ENCODE results near the gene EML6.

The EML6 gene

DNA sequence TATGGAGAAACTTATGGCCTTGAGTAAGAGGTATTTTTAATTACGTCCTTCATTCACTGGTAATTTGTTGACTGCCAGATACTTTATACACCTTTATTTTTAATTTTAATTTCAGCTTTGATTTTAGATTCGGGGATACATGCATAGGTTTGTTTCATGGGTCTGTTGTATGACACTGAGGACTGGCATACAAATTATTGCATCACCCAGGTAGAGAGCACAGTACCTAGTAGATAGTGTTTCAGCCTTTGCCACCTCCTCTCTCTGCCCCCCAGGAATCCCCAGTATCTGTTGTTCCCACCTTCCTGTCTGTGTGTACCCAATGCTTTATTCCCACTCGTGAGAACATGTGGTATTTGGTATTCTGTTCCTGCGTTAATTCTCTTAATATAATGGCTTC is 188.8 kb downstream of the EML6 start:
- DNase-seq (ENCODE audit: low spot score): no peak

- DNase-seq (ENCODE audit: low spot score): no peak
These were observed 189.4 kb downstream of the EML6 start for GRCh38 chr2:54912893-54913292.

DNA sequence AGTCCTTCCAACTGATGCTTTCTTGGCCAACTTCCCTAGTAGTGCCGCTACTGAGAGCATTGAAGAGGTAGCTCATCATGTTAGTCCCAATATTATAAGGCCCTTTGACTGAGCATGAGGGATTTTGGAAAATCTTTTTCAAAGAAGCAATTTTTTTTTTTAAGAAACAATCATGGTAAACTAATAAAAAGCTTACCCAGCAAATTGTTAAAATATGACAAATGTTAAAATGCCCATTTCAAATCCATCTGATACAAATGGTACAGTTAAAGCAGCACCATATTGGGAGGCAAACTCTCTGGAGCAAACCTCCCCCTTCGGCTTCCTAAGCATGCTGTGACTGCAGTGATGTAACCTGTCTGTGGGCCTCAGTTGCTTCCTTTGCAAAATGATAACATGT is 191.2 kb downstream of the EML6 start:
- no peak for DNase-seq (ENCODE audit: low spot score)

DNA sequence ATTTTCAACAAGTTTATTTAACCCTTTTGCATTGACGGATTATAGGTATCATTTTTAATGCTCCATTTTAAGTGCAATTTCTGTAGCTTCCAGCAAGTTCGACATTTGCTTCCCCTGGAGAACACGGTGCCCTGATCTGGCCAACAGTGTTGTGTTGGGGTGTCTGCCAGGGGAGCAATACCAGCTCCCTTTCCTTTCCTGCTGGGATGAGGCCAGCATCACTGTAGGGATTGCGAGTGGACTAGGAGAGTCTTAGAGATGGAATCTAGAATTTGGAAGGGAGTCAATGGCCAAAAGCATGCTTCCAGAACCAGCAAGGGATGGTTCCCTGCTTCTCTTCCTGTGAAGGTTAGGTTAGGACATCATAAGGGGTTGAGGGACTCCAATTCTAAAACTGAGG is 191.6 kb downstream of the EML6 start:
- no peak for DNase-seq (ENCODE audit: low spot score)

DNA sequence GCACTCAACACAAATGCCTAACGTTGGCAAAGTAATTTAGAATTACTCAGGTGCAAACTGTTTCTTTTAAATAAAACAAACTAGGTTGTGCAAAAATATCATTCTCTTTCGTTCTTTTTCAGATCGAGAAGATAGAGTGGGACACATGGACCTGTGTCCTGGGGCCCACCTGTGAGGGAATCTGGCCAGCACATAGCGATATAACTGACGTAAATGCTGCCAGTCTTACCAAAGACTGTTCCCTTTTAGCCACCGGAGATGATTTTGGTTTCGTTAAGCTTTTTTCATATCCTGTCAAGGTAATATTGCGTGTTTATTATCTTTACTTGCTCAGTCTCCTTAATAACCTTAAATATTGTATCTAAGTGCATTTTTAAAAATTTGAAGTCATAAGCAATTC is 193.2 kb downstream of the EML6 start:
- DNase-seq (ENCODE audit: low spot score): no peak

- no peak for DNase-seq (ENCODE audit: low spot score)
These were observed 195.3 kb downstream of the EML6 start for GRCh38 chr2:54918647-54919280.

GRCh38 chr2:54920660-54921059 is 197.2 kb downstream of the EML6 start:
- DNase-seq (ENCODE audit: low spot score): no peak

DNA sequence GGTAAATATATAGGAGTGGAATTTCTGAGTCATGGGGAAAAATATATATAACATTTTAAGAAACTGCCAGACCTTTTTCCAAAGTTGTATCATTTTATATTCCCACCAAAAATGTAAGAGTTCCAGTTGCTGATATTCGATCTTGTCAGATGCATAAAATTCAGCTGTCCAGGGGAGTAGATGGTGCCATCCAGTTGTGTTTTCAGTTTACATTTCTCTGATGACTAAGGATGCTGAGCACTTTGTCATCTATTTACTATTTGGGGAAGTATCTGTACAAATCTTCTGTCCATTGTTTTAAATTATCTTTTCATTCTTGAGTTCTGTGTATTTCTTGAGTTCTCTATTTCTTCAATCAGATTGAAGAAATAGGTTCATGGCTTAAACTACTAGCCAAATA is 200.7 kb downstream of the EML6 start:
- DNase-seq (ENCODE audit: low spot score): no peak

- no peak for DNase-seq (ENCODE audit: low spot score)
These were observed 201.6 kb downstream of the EML6 start for GRCh38 chr2:54925022-54925421.

DNA sequence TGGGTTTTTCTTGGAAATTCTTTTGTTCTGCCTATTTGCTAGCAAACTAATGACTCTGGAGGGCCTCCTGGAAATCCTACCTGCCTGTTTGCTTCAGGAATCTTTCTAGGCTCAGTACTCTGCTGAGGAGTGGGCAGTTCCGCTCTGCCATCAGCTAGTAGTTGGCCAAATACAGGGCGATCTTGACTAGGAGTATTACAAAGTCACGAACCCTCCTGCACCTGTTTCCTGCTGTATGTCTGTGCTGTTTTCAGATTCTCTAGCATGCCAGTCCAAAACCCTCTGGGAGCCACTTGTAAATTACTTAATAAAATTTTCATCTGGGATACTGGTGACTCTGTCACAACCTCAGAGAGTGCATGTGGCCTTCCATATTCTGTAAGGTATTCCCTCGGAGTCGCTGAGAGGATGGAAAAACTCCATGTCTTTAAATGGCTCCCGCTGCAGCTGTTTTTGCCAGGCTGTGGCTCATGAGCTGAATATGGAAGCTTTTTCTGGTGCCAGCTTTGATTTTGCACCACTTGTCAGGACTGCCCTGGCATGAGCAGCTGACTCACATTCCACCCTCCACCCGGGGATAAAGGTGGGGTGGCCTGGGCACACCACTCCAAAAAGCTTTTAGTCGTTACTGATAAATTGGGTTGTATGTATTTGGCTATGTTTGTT is 203.8 kb downstream of the EML6 start:
- no peak for DNase-seq (ENCODE audit: low spot score)

GRCh38 chr2:54927751-54928615 is 204.5 kb downstream of the EML6 start:
- no peak for DNase-seq (ENCODE audit: low spot score)

DNA sequence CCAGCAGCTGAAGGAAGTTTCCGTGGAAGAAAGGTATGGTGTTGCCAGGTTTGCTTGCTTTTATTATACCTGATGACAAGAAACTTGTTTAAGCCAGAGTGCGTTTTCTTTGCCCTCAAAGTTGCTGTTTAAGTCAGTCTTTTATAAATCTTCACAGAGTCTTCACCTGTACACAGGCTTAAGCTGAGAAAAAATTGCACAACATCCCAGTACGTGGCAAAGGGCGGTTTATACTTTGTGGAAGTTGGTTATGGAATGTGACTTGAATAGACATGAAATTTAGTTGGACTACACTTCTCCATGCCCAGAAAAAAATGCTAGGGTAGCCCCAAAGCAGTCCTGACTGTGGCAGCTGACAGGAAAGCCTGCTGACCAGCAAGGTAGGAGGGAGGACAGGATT is 205.3 kb downstream of the EML6 start:
- DNase-seq (ENCODE audit: low spot score): no peak

- no peak for DNase-seq (ENCODE audit: low spot score)
These were observed 208.0 kb downstream of the EML6 start for GRCh38 chr2:54931473-54931872.

DNA sequence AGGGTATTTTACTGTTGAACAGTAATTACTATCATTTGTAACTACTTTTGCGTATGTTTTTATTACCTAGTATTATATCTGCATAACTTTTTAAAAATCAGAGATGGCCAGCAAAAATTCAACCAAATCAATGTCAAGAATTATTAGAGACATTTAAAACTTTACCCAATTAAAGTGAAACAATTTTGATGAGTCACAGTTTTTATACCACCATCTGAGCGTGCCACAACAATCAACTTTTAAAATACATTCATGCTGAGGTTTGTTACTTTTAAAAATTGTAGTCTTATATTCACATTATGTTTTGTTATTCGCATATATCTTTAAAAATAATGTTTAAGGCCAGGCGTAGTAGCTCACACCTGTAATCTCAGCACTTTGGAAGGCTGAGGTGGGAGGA is 211.9 kb downstream of the EML6 start:
- DNase-seq (ENCODE audit: low spot score): no peak

DNA sequence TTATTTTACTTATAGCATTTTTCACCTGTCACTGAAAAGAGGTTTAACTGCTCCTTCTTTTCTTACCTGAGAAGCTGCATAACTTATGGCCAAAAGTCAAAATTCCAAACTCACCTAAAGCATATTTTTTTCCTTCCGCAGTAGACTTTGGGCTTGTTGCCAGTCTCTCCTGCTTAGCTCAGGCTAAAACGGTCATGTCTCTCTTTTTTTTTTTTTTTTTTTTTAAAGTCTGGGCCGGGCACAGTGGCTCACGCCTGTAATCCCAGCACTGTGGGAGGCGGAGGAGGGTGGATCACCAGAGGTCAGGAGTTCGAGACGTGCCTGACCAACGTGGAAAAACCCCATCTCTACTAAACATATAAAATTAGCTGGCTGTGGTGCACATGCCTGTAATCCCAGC is 213.3 kb downstream of the EML6 start:
- no peak for DNase-seq (ENCODE audit: low spot score)

DNA sequence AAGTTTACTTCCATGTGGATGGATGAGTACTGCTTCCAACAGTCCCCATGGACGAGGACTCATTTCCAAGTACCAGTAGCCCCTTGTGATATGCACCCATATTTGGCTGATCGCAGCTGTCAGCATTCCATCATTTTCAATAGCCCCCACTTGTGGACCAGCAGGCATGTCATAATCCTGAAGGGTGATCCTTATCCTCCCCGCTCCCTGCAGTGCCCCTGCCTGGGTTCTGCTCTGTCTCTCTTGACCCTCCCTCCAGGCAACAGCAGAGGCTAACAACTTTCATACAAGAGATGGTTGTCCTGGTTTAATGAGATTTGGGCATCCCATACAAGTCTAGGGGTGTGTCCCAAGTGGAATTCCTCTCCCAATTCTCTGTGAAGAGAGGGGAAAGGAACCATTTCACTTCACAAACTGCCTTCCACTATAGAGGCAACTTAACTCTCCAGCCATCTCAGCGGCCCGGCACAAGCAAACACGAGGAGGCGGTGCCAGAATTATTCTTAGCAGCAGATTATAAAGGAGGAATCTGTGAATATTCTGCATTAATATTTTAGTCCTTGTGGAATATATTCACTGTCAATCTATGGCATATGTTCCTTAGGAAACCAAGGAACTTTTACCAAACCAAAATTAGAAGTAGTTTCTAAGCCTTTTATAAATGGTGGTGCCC is 216.1 kb downstream of the EML6 start:
- DNase-seq (ENCODE audit: low spot score): no peak

DNA sequence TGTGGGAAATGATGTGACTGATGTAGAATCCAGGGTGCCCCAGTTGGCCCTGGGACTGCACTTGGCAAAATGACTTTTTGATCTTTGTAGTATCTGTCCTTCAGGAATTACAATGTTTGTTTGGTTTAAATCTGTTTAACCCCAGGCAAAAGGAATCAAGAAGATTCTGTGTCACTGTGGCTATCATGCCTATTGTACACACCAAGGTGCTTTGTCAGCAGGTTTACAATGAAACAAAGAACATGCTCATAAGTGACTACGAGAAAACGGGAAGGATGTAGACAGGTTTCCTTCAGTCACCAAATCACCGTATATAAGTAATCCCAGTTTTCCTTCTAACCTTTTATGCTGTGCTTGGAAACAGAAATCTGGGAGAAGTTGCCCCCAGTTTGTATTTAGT is 217.3 kb downstream of the EML6 start:
- DNase-seq (ENCODE audit: low spot score): no peak

GRCh38 chr2:54941248-54941984 is 218.0 kb downstream of the EML6 start:
- DNase-seq (ENCODE audit: low spot score): no peak

DNA sequence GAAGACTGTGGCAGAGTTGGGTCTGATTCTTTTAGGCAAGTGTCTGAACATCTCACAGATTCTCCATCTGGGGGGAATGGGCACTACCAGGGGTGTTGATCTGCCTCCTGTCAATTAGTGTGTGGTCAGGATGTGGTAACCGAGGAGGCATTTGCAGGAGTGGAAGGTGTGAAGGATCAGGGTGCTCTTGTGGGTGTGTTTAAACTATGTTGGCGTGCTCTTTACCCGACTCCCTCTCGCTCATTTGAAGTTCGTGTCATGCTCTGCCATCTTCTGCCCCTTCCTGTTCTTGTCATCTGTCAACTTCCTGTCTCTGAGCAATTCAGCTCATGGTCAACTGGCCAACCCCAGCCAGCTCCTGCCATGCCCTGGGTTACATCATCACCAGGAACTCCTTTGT is 218.9 kb downstream of the EML6 start:
- no peak for DNase-seq (ENCODE audit: low spot score)

DNA sequence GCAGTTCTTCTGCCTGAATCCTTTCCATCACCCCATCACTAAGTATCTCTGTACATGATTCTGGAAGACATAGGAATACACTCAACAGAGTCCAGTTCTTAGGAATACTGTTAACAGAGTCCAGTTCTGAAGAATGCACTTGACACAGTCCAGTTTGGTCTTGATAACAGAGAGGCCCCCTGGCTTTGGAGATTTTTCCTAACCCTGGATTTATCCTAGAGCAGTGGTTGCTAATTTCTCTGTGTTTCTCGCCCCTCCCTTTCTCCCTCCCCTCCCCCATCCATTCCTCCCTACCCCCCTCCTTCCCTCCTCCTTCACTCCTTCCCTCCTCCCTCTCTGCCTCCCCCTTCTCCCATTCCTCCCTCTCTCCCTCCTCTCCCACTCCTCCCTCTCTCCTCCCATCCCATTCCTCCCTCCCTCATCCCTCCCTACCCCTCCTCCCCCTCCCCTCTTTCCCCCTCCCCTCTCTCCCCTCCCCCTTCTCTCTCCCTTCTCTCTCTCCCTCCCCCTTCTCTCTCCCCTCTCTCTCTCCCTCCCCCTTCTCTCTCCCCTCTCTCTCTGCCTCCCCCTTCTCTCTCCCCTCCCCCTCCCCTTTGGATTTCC is 221.4 kb downstream of the EML6 start:
- DNase-seq (ENCODE audit: low spot score): no peak

DNA sequence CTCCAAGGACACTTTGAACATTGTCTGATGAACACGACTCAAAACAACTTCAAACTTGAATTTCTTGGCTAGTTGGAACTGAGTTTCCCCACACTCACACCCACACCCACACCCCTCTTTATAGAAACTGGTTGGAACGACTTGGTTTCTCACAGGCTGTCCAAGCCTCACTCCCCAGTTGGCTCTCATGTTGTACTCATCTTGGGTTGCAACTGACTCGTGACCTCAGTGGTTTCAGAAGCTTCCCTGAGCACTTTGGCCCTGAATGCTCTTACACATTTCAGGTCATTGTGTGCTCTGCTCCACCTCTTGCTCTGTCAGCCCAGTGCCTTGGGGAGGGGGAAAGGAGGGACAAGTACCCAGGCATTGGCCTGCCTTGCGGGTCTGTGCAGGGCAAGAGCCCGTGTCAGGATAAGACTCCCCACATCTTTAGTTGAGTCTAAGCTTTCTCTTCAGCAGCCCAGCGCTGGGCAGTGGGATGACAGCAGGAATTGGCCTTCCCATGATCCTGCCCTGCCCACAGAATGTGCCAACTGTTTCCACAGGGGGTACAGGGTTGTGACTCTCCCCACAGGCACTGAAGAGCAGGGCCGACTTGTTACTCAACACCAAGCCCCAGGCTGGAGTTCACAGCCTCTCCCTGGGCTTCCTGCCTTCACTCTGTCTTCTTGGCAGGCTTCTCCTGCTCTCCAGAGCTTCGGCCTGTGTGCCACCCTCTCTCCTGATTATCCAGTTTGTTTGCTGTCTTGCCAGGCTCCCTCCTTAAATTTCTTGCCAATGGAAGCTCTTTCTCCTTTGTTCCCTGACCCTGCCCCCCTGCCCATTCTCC is 222.1 kb downstream of the EML6 start:
- peak; percentile 90 for DNase-seq (ENCODE audit: low spot score)

Data from AG20443 (cell line).